DMS153 (cell line): ENCODE results near the gene PLXND1.
"Not testable (repeated sequence)": the region's sequence is repeated elsewhere in the genome, so short reads cannot be mapped to it uniquely, and the experiment has no call there.

Source experiments
- DNase-seq: peaks from one replicate; lab custom pipeline; 2025; lab: John Stamatoyannopoulos, UW

The PLXND1 gene

GRCh38 chr3:129614927-129615363 is 8.5 kb upstream of the PLXND1 start:
- no peak for DNase-seq

DNA sequence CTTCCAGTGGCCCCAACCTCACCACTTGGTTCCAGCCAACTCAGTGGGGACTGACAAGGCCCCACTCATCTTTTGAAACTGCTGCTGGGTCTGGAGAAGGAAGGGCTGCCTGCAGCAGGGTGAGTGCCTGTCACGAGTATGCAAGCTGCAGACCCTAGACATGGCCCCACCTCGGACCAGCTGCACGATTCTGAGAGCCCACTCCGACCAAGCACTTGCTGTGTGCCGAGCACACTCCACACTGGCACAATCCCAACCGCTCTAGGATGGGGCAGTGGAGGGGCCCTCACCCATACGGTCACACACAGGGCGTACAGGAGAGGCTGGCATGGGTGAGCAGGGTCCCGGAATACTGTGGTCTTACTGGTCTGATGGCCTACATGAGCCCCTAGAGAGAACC is 8.0 kb upstream of the PLXND1 start:
- DNase-seq = no peak

DNA sequence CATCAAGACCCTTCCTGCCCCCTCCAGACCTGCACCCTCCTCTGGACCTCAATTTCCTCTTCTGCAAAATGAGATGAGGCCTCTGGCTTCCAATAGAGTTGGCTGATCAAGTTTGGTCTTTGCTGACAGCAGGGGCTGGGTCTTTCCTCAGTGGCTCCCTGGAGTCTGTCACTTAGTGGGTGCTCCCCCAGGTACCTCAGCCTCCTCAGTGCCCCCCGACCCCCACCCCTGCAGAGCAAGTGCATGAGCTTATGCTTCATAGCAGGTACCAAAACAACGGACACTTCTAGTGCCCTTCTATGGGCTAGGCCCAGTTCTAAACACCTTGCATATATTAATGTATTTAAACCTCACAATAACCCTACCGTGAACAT is 6.9 kb upstream of the PLXND1 start:
- no peak for DNase-seq

DNA sequence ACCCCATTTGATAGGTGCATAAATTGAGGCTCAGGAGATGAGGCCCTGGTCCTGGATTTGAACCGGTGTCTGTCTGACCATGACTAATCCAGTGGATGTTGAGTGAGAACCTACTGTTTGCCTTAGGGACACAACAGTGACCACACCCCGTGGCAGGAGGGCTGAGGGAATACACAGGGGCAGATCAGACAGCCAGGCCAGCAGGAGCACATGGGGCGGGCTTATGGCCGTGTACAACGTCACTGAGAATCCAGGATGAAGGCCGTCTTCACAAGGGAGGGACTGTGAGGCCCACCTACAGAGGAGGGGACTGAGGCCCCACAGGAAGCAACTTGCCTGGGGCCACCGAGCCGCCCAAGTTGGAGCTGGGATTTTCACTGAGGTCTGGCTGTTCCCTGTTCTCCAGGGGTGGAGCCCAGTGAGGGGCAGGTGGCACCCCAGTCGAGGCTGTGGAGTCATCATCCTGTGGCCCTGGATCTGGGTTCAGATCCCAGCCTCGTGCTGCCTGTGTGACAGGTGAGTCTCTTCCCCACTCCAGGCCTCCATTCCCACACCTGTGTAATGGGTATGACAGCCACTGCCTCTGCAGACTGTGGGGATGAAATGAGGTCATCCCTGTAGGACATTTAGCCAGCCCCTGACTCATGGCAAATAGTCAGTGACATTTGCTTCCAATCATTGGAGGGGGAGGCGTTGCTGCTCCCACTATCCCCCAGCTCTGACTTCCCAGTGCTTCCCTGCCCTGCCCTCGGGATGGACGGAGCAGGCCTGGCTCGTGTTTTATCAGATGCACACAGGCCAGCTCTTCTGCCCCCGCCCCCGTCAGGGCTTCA is 6.3 kb upstream of the PLXND1 start:
- no peak for DNase-seq

- DNase-seq = no peak
Observed at GRCh38 chr3:129611812-129612533, 5.5 kb upstream of the PLXND1 start.

DNA sequence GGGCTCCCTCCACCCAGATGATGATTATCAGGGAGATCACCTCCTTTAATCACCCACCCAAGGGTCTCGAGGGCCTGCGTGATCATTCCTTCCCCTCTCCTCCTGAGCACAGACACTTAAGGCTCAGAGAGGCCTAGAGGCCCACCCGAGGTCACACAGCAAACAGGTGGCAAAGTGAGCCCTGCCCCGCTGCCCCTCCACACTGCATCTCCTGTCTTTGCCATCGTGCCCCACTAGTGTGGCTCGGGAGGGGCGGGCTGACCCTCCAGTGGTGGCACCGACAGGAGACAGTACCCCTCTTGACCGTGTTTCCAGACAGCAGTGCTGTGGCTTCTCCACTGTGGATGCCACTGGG is 4.9 kb upstream of the PLXND1 start:
- no peak for DNase-seq

DNA sequence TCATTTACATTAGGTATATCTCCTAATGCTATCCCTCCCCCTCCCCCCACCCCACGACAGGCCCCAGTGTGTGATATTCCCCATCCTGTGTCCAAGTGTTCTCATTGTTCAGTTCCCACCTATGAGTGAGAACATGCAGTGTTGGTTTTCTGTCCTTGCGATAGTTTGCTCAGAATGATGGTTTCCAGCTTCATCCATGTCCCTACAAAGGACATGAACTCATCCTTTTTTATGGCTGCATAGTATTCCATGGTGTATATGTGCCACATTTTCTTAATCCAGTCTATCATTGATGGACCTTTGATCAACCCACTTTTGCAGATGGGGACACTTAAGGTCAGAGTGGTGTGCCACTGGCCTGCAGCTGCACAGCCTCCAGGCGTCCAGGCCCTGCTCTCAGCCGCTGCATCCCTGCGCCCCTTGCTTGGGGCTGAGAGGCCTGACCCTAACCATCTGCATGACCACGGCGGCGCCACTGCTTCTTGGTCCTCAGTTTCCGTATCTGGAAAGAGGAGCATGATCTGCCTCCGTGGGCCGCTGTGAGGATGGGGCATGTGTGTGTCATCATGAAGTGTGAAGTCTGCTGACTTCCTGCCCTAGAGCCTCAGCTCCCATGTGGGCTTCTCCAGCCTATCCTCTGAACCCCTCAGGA is 4.4 kb upstream of the PLXND1 start:
- DNase-seq = not testable (repeated sequence)

DNA sequence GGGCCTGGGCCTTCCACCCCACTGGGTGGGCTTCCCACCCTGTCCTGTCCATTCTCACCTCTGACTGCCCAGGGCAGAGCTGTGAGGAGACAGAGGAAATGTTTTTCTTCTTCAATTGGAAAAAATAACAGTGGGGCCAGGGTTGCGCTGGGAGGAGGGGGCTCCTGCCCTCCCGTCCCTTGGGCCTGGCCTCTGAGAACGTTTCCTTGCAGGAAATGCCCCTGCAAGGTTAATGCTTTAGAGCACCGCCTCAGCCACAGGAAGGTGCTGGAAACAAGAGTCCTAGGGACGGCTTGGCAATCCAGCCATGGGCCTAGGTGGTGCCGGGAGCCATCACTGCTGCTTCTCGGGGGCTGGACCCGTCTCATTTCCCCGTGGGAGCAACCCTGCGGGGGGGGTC is 3.8 kb upstream of the PLXND1 start:
- no peak for DNase-seq

- no peak for DNase-seq
Observed at GRCh38 chr3:129609591-129610182, 3.2 kb upstream of the PLXND1 start.

DNA sequence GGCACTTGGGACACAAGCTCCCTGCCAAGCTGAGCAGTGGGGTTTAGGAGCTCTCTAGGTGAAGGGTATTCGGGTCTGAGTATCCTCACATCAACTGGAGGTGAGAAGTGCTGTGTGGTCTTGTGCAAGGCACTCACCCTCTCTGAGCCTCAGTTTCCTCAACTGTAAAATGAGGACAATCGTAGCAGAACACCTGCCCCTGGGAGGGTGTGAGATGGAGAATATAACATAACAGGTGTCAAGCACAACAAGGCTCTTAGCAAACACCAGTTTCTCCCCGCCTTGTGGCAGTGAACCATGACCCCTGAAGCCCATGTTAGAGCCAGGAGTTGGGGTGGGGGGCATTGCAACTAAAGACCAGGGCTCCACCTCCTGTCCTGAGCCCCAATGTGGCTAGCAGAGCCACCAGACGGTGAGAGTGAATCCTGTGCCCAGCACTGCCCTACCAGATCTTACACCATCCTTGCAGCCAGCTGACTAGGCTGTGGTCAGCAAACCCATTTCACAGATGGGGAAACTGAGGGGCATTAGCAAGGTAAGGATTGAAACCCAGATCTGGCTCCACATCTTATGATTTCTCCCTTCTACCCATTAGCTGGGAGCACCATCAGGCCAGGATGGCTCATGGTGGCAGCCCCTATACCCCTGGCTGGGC is 2.6 kb upstream of the PLXND1 start:
- DNase-seq = no peak

DNA sequence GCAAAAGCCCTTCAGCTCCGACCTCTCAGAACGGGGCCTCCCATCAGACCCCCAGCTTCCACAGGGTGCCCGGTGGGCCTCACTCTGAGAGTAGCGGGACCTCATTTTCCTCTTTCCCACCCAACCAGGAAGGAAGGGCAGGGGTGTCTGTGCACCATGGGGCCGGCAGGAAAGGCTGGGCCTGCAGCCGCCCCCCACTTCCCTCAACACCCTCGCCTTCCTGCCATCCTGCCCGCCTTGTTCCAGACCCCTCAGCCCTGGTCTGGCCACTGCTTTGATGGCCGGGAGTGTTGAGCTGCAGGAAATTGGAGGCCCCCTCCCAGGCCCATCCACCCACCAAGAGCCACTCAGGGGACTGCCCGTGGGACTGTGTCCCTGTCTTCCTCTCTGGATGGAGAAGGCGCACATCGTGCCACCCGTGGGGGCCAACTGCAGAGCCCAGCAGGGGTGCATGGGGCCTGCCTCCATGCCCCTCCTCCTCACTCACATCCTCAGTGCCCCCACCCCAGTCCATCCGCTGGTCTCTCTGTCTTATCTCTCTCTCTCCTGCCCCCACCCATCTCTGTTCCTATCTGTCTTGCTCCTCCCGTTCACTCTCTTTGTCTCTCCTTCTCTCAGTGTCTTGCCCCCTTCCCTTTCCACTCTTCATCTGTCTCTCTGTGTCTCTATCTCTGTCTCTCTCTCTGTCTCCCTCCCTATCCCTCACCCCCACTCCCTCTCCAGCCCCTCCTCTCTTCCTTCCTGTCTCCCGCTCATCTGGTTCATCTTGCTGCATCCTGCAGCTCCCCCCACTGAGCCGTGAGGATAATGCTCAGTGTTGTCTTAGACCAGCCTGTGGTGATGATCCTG is 1.8 kb upstream of the PLXND1 start:
- DNase-seq = peak; percentile 64

GRCh38 chr3:129607391-129608068 is 1.1 kb upstream of the PLXND1 start:
- no peak for DNase-seq

GRCh38 chr3:129605922-129606635 is 397 bp downstream of the PLXND1 start:
- no peak for DNase-seq

DNA sequence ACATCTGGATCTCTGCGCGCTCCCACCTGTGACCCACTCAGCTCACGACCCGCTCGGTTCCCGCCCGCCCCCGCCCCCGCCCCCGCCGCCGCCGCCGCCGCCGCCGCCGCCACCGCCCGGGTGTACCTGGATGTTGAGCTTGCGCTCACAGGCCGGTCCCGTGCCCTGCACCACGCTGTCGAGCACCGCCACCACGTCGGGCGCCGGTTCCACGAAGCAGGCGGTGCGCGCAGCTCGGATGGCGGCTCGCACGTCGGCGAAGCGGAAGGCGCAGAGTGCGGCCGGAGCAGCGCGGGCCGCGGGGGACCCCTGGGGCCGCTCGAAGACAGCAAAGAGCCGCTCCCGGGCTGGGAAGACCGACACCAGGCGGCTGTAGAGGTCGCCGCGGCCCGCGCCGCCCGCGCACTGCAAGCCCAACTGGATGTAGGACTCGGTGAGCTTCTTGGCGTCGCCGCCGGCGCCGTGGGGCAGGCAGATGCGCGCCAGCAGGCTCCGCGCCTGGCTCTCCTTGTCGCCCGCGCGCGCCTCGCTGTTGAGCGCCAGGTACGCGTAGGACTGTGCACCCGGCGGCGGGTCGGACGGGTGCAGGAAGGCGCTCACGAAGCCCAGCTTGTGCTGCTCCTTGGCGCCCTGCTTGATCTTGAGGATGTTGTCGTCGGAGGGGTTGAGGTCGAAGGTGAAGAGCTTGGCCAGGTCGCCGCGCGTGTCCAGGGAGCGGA is 1.1 kb downstream of the PLXND1 start:
- no peak for DNase-seq

GRCh38 chr3:129604767-129605166 is 1.7 kb downstream of the PLXND1 start:
- DNase-seq = no peak

DNA sequence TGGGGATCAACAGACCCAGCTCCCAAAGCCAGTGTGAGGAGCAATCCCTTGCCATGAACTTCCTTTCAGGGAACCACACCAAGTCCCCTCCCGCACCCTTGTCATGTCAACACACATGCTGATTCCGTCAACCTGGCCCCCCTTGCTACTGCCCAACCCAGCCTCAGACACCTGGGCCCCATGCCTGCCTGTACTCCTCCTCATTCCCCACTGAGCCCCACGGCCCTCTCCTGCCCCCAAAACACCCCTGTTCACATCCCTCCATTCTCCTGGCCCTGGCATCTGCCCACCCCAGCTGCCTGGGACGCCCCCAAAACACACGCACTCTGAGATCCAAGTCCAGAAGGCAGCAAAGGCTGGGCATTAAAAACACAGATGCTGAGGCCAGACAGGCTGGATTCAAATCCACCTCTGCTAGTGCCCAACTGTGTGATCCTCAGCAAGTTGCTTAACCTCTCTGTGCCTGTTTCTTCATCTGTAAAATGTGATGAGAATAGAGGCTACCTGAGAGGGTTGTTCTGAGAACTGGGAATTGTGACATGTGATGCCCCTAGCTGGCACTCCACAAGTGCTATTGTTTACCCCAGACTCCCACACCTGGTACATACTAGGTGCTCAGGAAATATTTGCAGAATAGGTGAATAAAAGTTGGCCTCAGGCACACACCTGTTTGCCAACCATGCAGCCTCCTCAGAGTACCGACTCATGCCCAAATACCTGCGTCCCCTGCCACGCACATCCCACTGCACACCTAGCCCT is 2.3 kb downstream of the PLXND1 start:
- DNase-seq = no peak

GRCh38 chr3:129603561-129603942 is 2.9 kb downstream of the PLXND1 start:
- DNase-seq = no peak

GRCh38 chr3:129602730-129603560 is 3.5 kb downstream of the PLXND1 start:
- no peak for DNase-seq
